BJ (cell line): ENCODE results near the gene NHS. TPM values are rescaled to one million over a fixed set of nuclear protein-coding genes. Genes with fewer than 3 reads are reported as not detected.

ENCODE experiments used
- CTCF ChIA-PET: fragments of 350-600 bp; formaldehyde crosslinking; extraction: SDS; loops from one replicate; lab custom pipeline; 2021; ENCODE audit warnings: antibody characterized with exemption, inconsistent platforms; lab: Yijun Ruan, JAX
- POLR2A ChIA-PET: fragments of 300-600 bp; sonication (Branson Sonifier 250); formaldehyde crosslinking; extraction: SDS; loops from one replicate; lab custom pipeline; 2021; ENCODE audit warnings: antibody characterized with exemption; lab: Charles Lee
- DNase-seq: peaks from one replicate; pipeline ENCODE4 v3.0.0-alpha.2; 2011; ENCODE audit warnings: low read depth
- H3K27me3 ChIP-seq: 2 replicates; pipeline ENCODE4 v1.6.0; 2011; ENCODE audit warnings: low read length; ENCODE audit not compliant: control insufficient read depth, insufficient read depth
- H3K36me3 ChIP-seq: 2 replicates; pipeline ENCODE4 v1.5.1; 2011; ENCODE audit warnings: low read length; ENCODE audit not compliant: control insufficient read depth, insufficient read depth
- H3K4me3 ChIP-seq: 2 replicates; pipeline ENCODE4 v1.5.1; 2011; ENCODE audit warnings: low read depth, mild to moderate bottlenecking, control low read depth, low read length
- CTCF ChIP-seq: IDR thresholded peaks from 2 replicates; pipeline ENCODE4 v1.5.1; 2011; ENCODE audit warnings: low read depth, mild to moderate bottlenecking, control low read depth, inconsistent platforms, low read length, moderate library complexity; ENCODE audit not compliant: insufficient read depth
- polyA plus RNA-seq: library from polyadenylated mRNA; depleted of rRNA; stranded (reverse); fragments of >200 nt; gene quantifications from 2 replicates; pipeline ENCODE4 v1.2.3, GENCODE V29; 2011

Gene NHS
- polyA plus RNA-seq, 1 experiment = 2.2 TPM

DNA sequence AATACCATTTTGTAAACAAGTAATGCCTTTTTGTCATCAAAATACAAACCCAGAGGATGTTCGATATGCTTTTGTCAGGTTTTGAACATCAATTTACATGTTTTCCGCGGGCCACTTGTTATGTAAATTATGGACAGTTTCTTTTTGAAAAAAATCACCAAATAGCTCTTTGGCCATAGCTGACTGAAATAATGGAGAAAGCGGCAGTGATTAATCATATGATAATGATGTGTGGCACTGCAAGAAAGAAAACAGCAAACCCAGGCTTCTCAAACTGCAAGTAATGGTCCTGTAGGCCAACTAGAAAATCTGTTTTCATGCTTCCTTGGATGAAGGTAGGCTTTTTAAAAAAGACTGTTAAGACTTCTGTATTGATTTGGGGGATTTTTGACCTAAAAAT is 346.7 kb downstream of the NHS start:
- H3K27me3 ChIP-seq = no peaks in the 10 kb centered on the region
- TF ChIP-seq CTCF = no peak
- no peak for DNase-seq
- POLR2A ChIA-PET = no interaction called here
- no peak overlapping the region for H3K4me3 ChIP-seq
- CTCF ChIA-PET = no interaction called here
- no peaks in the 10 kb centered on the region; the same call in 1 of the 2 replicates for H3K36me3 ChIP-seq

DNA sequence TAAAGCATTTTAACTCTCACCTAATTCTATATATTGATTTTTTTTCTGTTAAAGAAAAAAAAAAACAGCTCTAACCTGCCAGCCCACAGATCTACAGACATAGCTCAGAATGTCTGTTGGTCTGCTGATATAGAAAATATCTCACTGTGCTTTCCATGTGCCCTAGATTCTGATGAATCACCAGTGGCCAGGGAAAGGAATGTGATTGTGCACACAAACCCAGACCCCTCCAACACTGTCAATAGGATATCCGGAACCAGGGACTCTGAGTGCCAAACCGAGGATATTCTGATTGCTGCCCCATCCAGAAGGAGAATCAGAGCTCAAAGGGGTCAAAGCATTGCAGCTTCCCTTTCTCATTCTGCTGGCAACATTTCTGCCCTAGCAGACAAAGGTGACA is 350.2 kb downstream of the NHS start:
- ChIA-PET CTCF (no interaction called here), POLR2A (no interaction called here)
- no peaks in the 10 kb centered on the region; the same call in 1 of the 2 replicates for H3K36me3 ChIP-seq
- no peak for DNase-seq
- H3K4me3 ChIP-seq = no peak overlapping the region
- no peak for TF ChIP-seq CTCF
- no peaks in the 10 kb centered on the region for H3K27me3 ChIP-seq

GRCh38 chrX:17732138-17732783 is 357.3 kb downstream of the NHS start:
- no peak overlapping the region for H3K4me3 ChIP-seq
- CTCF ChIA-PET = no interaction called here
- H3K36me3 ChIP-seq = no peaks in the 10 kb centered on the region
- POLR2A ChIA-PET = no interaction called here
- H3K27me3 ChIP-seq = no peaks in the 10 kb centered on the region
- TF ChIP-seq CTCF = no peak
- DNase-seq = no peak

- DNase-seq = no peak
- no peaks in the 10 kb centered on the region for H3K36me3 ChIP-seq
- no peak for TF ChIP-seq CTCF
- no peaks in the 10 kb centered on the region for H3K27me3 ChIP-seq
- H3K4me3 ChIP-seq = no peak overlapping the region
- POLR2A ChIA-PET = no interaction called here
- CTCF ChIA-PET = interaction anchor here (0.6 kb wide), 1 partner anchor 158 kb away, joined by 3 read pairs; no protein-coding TSS in a partner anchor
Measured at GRCh38 chrX:17735406-17735805, 360.4 kb downstream of the NHS start.

DNA sequence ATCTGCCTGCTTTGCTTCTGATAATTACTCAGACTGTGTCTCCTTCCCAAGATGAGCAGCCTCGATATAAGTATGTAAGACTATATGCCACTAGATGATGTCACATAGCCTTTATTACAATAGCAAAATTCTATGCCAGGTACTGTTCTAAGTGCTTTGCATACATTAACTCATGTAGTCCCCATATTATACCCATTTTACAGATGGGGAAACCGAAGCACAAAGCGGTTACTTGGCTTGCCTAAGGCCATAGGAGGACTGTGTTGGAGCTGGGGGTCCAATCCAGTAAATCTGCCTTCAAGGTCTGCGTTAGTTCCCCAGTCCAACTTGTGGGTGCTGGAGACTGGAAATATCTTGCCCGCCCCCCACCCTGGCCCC is 361.5 kb downstream of the NHS start:
- CTCF ChIA-PET = interaction anchor here (0.6 kb wide), 1 partner anchor 496 kb away, joined by 3 read pairs; no protein-coding TSS in a partner anchor
- Histone ChIP-seq H3K36me3 (no peaks in the 10 kb centered on the region), H3K4me3 (peak overlapping the region; percentile 43), H3K27me3 (no peaks in the 10 kb centered on the region)
- DNase-seq = no peak
- POLR2A ChIA-PET = interaction anchor here (0.7 kb wide), 1 partner anchor 226 kb away, joined by 19 read pairs; no protein-coding TSS in a partner anchor
- TF ChIP-seq CTCF = no peak
